Endothelial cell of umbilical vein (primary cell): ENCODE measurements around the gene BTN2A1. TPM values are rescaled to one million over a fixed set of nuclear protein-coding genes. Genes with fewer than 3 reads are reported as not detected.
"Not testable (repeated sequence)": the region's sequence is repeated elsewhere in the genome, so short reads cannot be mapped to it uniquely, and the experiment has no call there.

Source experiments
- BruUV-seq: library from RNA; stranded (reverse); fragments of 400-500 nt; replicated peaks from 2 replicates; lab custom pipeline; 2021; lab: Mats Ljungman, UMichigan
- CTCF ChIA-PET: fragments of 300-600, 350-600 bp; sonication (Branson Sonifier 250); formaldehyde crosslinking; loops from one replicate; lab custom pipeline; 2021; ENCODE audit warnings: antibody characterized with exemption, inconsistent platforms; lab: Charles Lee
- POLR2A ChIA-PET: fragments of 300-600, 350-600 bp; sonication (Branson Sonifier 250); formaldehyde crosslinking; loops from one replicate; lab custom pipeline; 2021; ENCODE audit warnings: antibody characterized with exemption, inconsistent platforms; lab: Charles Lee
- DNase-seq: peaks from one replicate; pipeline ENCODE4 v3.0.0-alpha.2; 2011; ENCODE audit warnings: low read depth, low spot score
- FAIRE-seq: peaks from 2 replicates; lab custom pipeline; 2011; peaks lifted over from hg19 to GRCh38; lab: Jason Lieb, UNC
- H2AFZ ChIP-seq: 2 replicates; pipeline ENCODE4 v1.6.0; 2012; ENCODE audit warnings: low read depth, low read length, control low read depth, inconsistent platforms
- H3K27ac ChIP-seq: 2 replicates; pipeline ENCODE4 v1.5.1; 2011; ENCODE audit warnings: low read depth, mild to moderate bottlenecking, control low read depth, low read length, moderate library complexity; ENCODE audit not compliant: insufficient read depth
- H3K27me3 ChIP-seq, 2 experiments: 2 replicates each; pipeline versions ENCODE4 v1.6.0 to v1.6.1; 2011; ENCODE audit warnings: low read length in 2 of 2, mixed read lengths in 1 of 2; ENCODE audit not compliant: control insufficient read depth in 2 of 2, insufficient read depth in 2 of 2
- H3K36me3 ChIP-seq, 2 experiments: 2 replicates in 1 of 2; 3 replicates in 1 of 2; pipeline ENCODE4 v1.5.1; 2011; ENCODE audit warnings: low read length in 2 of 2, mild to moderate bottlenecking in 1 of 2, moderate library complexity in 1 of 2; ENCODE audit not compliant: control insufficient read depth in 2 of 2, insufficient read depth in 2 of 2; ENCODE audit errors: extremely low read depth in 1 of 2
- H3K4me1 ChIP-seq: 3 replicates; pipeline ENCODE4 v1.5.1; 2011; ENCODE audit warnings: mild to moderate bottlenecking, low read length; ENCODE audit not compliant: control insufficient read depth, insufficient read depth; ENCODE audit errors: extremely low read depth
- H3K4me2 ChIP-seq: 2 replicates; pipeline ENCODE4 v1.6.1; 2011; ENCODE audit warnings: low read length, control low read depth, mixed read lengths; ENCODE audit not compliant: insufficient read depth
- H3K4me3 ChIP-seq, 3 experiments: fragments of 200-600 bp in 1 of 3; sonication (generic), shearing (Covaris generic) in 1 of 3; replicated peaks in 1 of 3; 2 replicates each; pipeline ENCODE4 v1.5.1; 2011 to 2016; ENCODE audit warnings: control low read depth in 3 of 3, low read length in 3 of 3, mild to moderate bottlenecking in 2 of 3, inconsistent platforms in 1 of 3, low read depth in 1 of 3, moderate library complexity in 1 of 3; ENCODE audit not compliant: insufficient read depth in 1 of 3
- H3K79me2 ChIP-seq: 2 replicates; pipeline ENCODE4 v1.6.0; 2012; ENCODE audit warnings: low read length, inconsistent platforms; ENCODE audit not compliant: control insufficient read depth, insufficient read depth
- H3K9ac ChIP-seq: replicated peaks from 2 replicates; pipeline ENCODE3; 2011; ENCODE audit warnings: low read length, control low read depth; ENCODE audit not compliant: insufficient read depth; ENCODE audit errors: extremely low read depth
- H3K9me1 ChIP-seq: replicated peaks from 3 replicates; pipeline ENCODE4 v1.6.0; 2011; ENCODE audit warnings: mild to moderate bottlenecking, low read length; ENCODE audit not compliant: control insufficient read depth, insufficient read depth; ENCODE audit errors: extremely low read depth
- H3K9me3 ChIP-seq: replicated peaks from 2 replicates; pipeline ENCODE4 v1.5.1; 2012; ENCODE audit warnings: low read length, inconsistent platforms; ENCODE audit not compliant: control insufficient read depth, insufficient read depth
- H4K20me1 ChIP-seq: replicated peaks from 2 replicates; pipeline ENCODE3; 2011; ENCODE audit warnings: mild to moderate bottlenecking, low read length; ENCODE audit not compliant: control insufficient read depth, insufficient read depth; ENCODE audit errors: extremely low read depth
- EZH2 ChIP-seq: IDR thresholded peaks from 2 replicates; pipeline ENCODE4 v1.6.1; 2012; ENCODE audit warnings: borderline replicate concordance, low read depth, mild to moderate bottlenecking, moderate library complexity, low read length, inconsistent platforms; ENCODE audit not compliant: severe bottlenecking
- FOS ChIP-seq: IDR thresholded peaks from 2 replicates; pipeline ENCODE4 v1.6.1; 2011; ENCODE audit warnings: mild to moderate bottlenecking, low read length, moderate library complexity, borderline replicate concordance; ENCODE audit not compliant: insufficient read depth
- GATA2 ChIP-seq: IDR thresholded peaks from 2 replicates; pipeline ENCODE4 v1.7.0; 2011; ENCODE audit warnings: low read depth, mild to moderate bottlenecking, moderate library complexity, mixed read lengths, low read length; ENCODE audit not compliant: insufficient read length, insufficient read depth
- JUN ChIP-seq: IDR thresholded peaks from 2 replicates; pipeline ENCODE4 v1.6.1; 2011; ENCODE audit warnings: borderline replicate concordance, low read depth; ENCODE audit not compliant: insufficient read length, insufficient read depth
- MYC ChIP-seq: IDR thresholded peaks from one replicate; pipeline ENCODE4 v1.6.1; 2011; ENCODE audit warnings: mild to moderate bottlenecking, low read depth, low read length
- POLR2A ChIP-seq: IDR thresholded peaks from 2 replicates; pipeline ENCODE4 v1.6.1; 2012; ENCODE audit warnings: low read depth, mild to moderate bottlenecking, control low read depth, low read length
- POLR2AphosphoS5 ChIP-seq: IDR thresholded peaks from 2 replicates; pipeline ENCODE4 v1.6.1; 2012; ENCODE audit warnings: low read depth, mild to moderate bottlenecking, control low read depth, low read length, moderate library complexity; ENCODE audit not compliant: insufficient read depth
- dilution Hi-C: fragments of 300-500 bp; cut with MboI; formaldehyde crosslinking; loops from one replicate; pipeline ENCODE4 v1.15.0; 2019; ENCODE audit warnings: low sequenced_read_pairs; ENCODE audit not compliant: extremely low pct_ligation_motif_present
- intact Hi-C: fragments of 100-400 bp; cut with micrococcal nuclease; formaldehyde crosslinking; loops from one replicate; pipeline ENCODE4 v1.10.0; 2022
- polyA plus RNA-seq, 4 experiments: library from polyadenylated mRNA; depleted of rRNA in 3 of 4; stranded (reverse) in 3 of 4; unstranded in 1 of 4; fragments of >200 nt; gene quantifications; 2 replicates each; pipeline versions ENCODE4 v1.2.1 to v1.2.3, GENCODE V29; 2011 to 2012; ENCODE audit warnings: missing spikeins in 1 of 4
- total RNA-seq: library from RNA; stranded (reverse); gene quantifications from 2 replicates; pipeline ENCODE4 v1.2.3, GENCODE V29; 2021
- TF ChIP-seq, protein P1 (sequence below), 2 donors: IDR thresholded peaks; 1 replicate in 1 of 2; 2 replicates in 1 of 2; pipeline ENCODE4 v1.5.1; 2011; ENCODE audit warnings: low read length in 2 of 2, mild to moderate bottlenecking in 2 of 2, moderate library complexity in 2 of 2, control low read depth in 1 of 2, inconsistent platforms in 1 of 2, low read depth in 1 of 2; ENCODE audit not compliant: insufficient read depth in 1 of 2; ENCODE audit errors: extremely low read depth in 1 of 2
- TF ChIP-seq, protein P2 (sequence below): IDR thresholded peaks from 2 replicates; pipeline ENCODE4 v1.6.1; 2011; ENCODE audit not compliant: insufficient read depth, insufficient read length

BTN2A1 gene
- total and polyA plus RNA-seq, 2 donors (not counting 3 experiments of a cell fraction or from before 2014, with no cell fraction given) = 25.1 to 31.9 TPM

DNA sequence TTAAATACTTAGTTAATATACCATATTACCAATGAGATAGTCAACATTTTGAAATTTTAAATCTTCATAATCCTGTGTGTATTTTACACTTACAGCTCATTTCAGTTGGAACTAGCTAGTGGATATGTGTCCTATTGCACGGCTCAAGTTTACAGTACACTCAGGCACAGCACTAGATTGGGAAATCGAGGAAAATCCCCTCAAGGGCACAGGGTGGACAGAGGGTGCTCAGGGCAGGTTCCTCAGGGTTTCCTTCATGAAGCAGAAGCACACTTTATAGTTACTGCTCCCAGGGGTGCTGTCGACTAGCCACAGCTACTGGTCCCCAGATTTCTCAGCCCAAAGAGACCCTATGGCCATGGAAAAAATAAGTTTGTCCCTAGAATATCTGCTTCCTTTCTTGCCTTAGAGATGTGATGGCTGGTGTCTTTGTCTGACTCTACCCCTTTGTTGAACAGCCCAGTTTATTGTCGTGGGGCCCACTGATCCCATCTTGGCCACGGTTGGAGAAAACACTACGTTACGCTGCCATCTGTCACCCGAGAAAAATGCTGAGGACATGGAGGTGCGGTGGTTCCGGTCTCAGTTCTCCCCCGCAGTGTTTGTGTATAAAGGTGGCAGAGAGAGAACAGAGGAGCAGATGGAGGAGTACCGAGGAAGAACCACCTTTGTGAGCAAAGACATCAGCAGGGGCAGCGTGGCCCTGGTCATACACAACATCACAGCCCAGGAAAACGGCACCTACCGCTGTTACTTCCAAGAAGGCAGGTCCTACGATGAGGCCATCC, 1.5 kb downstream of the BTN2A1 start:
- BruUV-seq = no TSS peak
- intact Hi-C loops = loop anchor here (5.0 kb wide), 1 partner anchor 117 kb away; no protein-coding TSS in a partner anchor

DNA sequence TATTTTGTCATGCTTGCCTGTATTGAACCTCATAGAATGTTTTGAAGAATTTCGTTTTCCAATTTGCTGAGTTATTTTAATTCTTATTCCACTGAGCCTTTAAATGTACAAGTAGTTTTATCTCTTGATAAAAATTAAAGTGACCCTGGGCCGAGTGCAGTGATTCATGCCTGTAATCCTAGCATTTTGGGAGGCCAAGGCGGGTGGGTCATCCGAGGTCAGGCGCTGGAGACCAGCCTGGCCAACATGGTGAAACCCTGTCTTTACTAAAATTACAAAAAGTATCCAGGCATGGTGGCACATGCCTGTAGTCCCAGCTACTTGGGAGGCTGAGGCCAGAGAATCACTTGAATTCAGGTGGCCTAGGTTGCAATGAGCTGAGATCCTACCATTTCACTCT, 3.6 kb downstream of the BTN2A1 start:
- POLR2A ChIA-PET, H3K9me1 ChIP-seq, H3K4me3 ChIP-seq, H3K27ac ChIP-seq, H3K27me3 ChIP-seq, H3K9ac ChIP-seq, H4K20me1 ChIP-seq, BruUV-seq, H3K9me3 ChIP-seq, H2AFZ ChIP-seq, intact Hi-C loops, DNase-seq, H3K4me2 ChIP-seq, dilution Hi-C loops, FAIRE-seq: not testable (repeated sequence)
- peaks cover 20% of the 10 kb centered on the region for H3K4me1 ChIP-seq
- H3K36me3 ChIP-seq = peaks cover 22 to 41% of the 10 kb centered on the region in 2 experiments
- H3K79me2 ChIP-seq = peaks cover 38% of the 10 kb centered on the region
- CTCF ChIA-PET = interaction anchor here (0.9 to 1.7 kb wide), 2 partner anchors 15 to 120 kb away, joined by 3 to 8 read pairs; no protein-coding TSS in a partner anchor

More for the DNA sequence above, 1.5 kb downstream of the BTN2A1 start:
- no peak overlapping the region for H2AFZ ChIP-seq
- ChIA-PET CTCF (no interaction called here), POLR2A (no interaction called here)
- no peak for DNase-seq
- H4K20me1 ChIP-seq = no peaks in the 10 kb centered on the region
- H3K9me1 ChIP-seq = no peaks in the 10 kb centered on the region
- peaks cover 38% of the 10 kb centered on the region for H3K79me2 ChIP-seq
- peak; percentile 28 for FAIRE-seq
- peak overlapping the region; percentile 77 for H3K4me2 ChIP-seq
- H3K4me1 ChIP-seq = peaks cover 20% of the 10 kb centered on the region
- peaks cover 4 to 26% of the 10 kb centered on the region in 2 experiments for H3K36me3 ChIP-seq
- no peaks in the 10 kb centered on the region for H3K9me3 ChIP-seq
- TF ChIP-seq JUN (no peak), MYC (no peak), FOS (no peak), POLR2A (no peak), POLR2AphosphoS5 (no peak), EZH2 (no peak), GATA2 (no peak)
- TF ChIP-seq, protein P1, sequence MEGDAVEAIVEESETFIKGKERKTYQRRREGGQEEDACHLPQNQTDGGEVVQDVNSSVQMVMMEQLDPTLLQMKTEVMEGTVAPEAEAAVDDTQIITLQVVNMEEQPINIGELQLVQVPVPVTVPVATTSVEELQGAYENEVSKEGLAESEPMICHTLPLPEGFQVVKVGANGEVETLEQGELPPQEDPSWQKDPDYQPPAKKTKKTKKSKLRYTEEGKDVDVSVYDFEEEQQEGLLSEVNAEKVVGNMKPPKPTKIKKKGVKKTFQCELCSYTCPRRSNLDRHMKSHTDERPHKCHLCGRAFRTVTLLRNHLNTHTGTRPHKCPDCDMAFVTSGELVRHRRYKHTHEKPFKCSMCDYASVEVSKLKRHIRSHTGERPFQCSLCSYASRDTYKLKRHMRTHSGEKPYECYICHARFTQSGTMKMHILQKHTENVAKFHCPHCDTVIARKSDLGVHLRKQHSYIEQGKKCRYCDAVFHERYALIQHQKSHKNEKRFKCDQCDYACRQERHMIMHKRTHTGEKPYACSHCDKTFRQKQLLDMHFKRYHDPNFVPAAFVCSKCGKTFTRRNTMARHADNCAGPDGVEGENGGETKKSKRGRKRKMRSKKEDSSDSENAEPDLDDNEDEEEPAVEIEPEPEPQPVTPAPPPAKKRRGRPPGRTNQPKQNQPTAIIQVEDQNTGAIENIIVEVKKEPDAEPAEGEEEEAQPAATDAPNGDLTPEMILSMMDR (IDR thresholded peaks at IDR 0.05; ENCODE audit: extremely low read depth in 1 of 2, insufficient read depth in 1 of 2, low read depth in 1 of 2, low read length in 2 of 2) = no peak
- TF ChIP-seq, protein P2, sequence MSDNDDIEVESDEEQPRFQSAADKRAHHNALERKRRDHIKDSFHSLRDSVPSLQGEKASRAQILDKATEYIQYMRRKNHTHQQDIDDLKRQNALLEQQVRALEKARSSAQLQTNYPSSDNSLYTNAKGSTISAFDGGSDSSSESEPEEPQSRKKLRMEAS = no peak
- H3K27ac ChIP-seq = no peak overlapping the region
- H3K27me3 ChIP-seq = no peaks in the 10 kb centered on the region
- dilution Hi-C loops = no loop called here
- H3K4me3 ChIP-seq = peak overlapping the region in 1 of 3 experiments; percentile 99
- no peak overlapping the region for H3K9ac ChIP-seq
